Cardiac muscle cell (in vitro differentiated cells and primary cell): Measurements from ENCODE around the gene PTGER2. TPM values are rescaled to one million over a fixed set of nuclear protein-coding genes. Genes with fewer than 3 reads are reported as not detected.

Experiments
- DNase-seq, 2 donors: peaks; one replicate each; pipeline versions ENCODE4 v3.0.0 to v3.0.0-alpha.2; 2010 to 2017; ENCODE audit warnings: low read depth in 1 of 2, low spot score in 1 of 2
- H3K27ac ChIP-seq: fragments of 200-600 bp; sonication (generic); 2 replicates; pipeline ENCODE4 v1.5.1; 2016
- H3K27me3 ChIP-seq: fragments of 200-600 bp; sonication (generic); 2 replicates; pipeline ENCODE4 v1.6.0; 2016; ENCODE audit warnings: control low read depth
- H3K36me3 ChIP-seq: fragments of 200-600 bp; sonication (generic); 2 replicates; pipeline ENCODE4 v1.5.1; 2016; ENCODE audit warnings: control low read depth
- H3K4me1 ChIP-seq: fragments of 200-600 bp; sonication (generic); 2 replicates; pipeline ENCODE4 v1.8.1; 2017; ENCODE audit warnings: low read depth, mild to moderate bottlenecking, mixed run types
- H3K4me3 ChIP-seq: fragments of 200-600 bp; sonication (generic); 2 replicates; pipeline ENCODE4 v1.5.1; 2016; ENCODE audit warnings: mild to moderate bottlenecking
- H3K9me3 ChIP-seq: fragments of 200-600 bp; sonication (generic); 2 replicates; pipeline ENCODE4 v1.5.1; 2017; ENCODE audit warnings: low read depth, mild to moderate bottlenecking, control low read depth
- polyA plus RNA-seq: library from polyadenylated mRNA; unstranded; fragments of >200 nt; fragmentation: Nextera tagmentation; extraction: Ambion mirVana; gene quantifications from 2 replicates; pipeline ENCODE4 v1.2.1, GENCODE V29; 2016
- total RNA-seq: library from RNA; depleted of rRNA; stranded (reverse); fragments of >200 nt; gene quantifications from 2 replicates; pipeline ENCODE4 v1.2.3, GENCODE V29; 2016
- TF ChIP-seq, protein P1 (sequence below): IDR thresholded peaks from 2 replicates; pipeline ENCODE4 v1.5.1; 2012; ENCODE audit warnings: low read depth, mild to moderate bottlenecking, low read length

Gene PTGER2, protein sequence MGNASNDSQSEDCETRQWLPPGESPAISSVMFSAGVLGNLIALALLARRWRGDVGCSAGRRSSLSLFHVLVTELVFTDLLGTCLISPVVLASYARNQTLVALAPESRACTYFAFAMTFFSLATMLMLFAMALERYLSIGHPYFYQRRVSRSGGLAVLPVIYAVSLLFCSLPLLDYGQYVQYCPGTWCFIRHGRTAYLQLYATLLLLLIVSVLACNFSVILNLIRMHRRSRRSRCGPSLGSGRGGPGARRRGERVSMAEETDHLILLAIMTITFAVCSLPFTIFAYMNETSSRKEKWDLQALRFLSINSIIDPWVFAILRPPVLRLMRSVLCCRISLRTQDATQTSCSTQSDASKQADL
- total RNA-seq (not detected in 2 replicates), polyA plus RNA-seq (not detected in 2 replicates)

DNA sequence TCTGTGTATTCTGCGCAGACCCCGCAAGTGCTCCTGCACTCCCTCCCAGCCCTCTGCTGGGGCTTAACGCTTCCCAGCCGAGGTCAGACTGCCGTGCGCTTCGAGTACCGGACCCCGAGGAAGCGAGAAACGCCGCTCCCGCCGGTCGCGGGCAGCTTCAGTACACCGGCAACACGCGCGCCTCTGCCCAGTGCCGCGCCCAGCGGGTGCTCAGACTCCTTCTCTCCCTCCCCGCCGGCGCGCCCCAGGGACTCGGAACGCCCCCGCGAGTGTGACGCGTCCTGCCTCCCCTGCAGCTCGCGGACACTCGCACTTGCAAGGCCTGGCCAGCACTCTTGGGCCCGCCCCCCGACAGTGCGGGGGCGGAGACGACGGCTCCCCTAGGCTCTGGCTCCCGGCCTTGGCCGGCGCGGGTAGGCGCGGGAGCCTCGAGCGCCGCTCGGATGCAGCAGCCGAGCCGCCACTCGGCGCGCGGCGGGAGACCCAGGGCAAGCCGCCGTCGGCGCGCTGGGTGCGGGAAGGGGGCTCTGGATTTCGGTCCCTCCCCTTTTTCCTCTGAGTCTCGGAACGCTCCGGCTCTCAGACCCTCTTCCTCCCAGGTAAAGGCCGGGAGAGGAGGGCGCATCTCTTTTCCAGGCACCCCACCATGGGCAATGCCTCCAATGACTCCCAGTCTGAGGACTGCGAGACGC lies at the start of gene PTGER2:
PTGER2 (plus strand) TSS at position 410 of the 692 bp plus-strand sequence; CDS start at position 647, 237 bp downstream.
- H3K27ac ChIP-seq: no peak within 1 kb of the TSS
- H3K9me3 ChIP-seq: no peaks in the 10 kb centered on the region
- no peaks in the 10 kb centered on the region for H3K4me1 ChIP-seq
- DNase-seq: peak; percentile 64 to 94
- TF ChIP-seq, protein P1, sequence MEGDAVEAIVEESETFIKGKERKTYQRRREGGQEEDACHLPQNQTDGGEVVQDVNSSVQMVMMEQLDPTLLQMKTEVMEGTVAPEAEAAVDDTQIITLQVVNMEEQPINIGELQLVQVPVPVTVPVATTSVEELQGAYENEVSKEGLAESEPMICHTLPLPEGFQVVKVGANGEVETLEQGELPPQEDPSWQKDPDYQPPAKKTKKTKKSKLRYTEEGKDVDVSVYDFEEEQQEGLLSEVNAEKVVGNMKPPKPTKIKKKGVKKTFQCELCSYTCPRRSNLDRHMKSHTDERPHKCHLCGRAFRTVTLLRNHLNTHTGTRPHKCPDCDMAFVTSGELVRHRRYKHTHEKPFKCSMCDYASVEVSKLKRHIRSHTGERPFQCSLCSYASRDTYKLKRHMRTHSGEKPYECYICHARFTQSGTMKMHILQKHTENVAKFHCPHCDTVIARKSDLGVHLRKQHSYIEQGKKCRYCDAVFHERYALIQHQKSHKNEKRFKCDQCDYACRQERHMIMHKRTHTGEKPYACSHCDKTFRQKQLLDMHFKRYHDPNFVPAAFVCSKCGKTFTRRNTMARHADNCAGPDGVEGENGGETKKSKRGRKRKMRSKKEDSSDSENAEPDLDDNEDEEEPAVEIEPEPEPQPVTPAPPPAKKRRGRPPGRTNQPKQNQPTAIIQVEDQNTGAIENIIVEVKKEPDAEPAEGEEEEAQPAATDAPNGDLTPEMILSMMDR: no peak
- peaks cover 81% of the 10 kb centered on the region for H3K27me3 ChIP-seq
- H3K36me3 ChIP-seq: no peaks in the 10 kb centered on the region
- H3K4me3 ChIP-seq: peak within 1 kb of the TSS; percentile 33

DNA sequence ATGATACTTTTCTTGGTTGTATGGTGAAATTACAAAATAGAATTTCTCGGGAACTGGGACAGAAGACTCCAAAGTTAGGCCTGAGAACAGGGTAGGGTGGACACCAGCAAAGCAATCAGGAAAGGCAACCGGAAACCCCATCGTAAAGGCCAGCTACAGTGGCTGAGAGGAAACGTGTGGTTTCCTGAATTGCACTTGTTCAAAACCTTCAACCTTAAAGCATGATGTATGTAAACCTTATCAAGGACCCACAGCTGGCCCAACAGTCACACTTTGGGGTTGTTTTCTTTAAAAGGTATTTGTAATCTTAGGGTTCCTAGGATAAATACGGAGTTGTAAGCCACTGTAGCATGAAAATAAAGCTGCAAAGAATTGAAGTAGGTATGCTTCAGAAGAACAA lies 48.9 kb upstream of the PTGER2 start:
- no peaks in the 10 kb centered on the region for H3K4me1 ChIP-seq
- no peaks in the 10 kb centered on the region for H3K9me3 ChIP-seq
- H3K4me3 ChIP-seq: no peak overlapping the region
- H3K36me3 ChIP-seq: no peaks in the 10 kb centered on the region
- H3K27me3 ChIP-seq: peaks cover 66% of the 10 kb centered on the region
- TF ChIP-seq, protein P1: no peak
- H3K27ac ChIP-seq: no peak overlapping the region
- no peak for DNase-seq

DNA sequence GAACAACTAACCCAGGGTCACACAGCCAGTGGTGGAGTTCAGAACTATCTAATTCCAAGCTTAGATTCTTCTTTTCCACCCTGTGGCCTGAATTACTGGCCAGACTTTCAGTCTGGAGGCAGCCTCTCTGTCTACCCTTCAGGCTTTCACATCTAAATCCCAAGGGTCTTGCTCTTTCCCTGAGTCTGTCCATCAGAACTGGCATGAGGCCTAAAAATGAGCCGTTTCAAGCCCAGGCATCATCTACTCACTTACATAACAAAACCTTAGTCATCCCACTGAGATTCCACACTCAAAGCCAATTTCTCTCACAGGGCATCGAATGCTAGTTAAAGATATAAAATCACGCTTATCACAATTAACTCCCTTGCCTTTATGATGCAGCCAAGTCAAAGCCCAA lies 47.9 kb upstream of the PTGER2 start:
- peaks cover 75% of the 10 kb centered on the region for H3K27me3 ChIP-seq
- DNase-seq: peak in 1 of 2 donors; percentile 93

DNA sequence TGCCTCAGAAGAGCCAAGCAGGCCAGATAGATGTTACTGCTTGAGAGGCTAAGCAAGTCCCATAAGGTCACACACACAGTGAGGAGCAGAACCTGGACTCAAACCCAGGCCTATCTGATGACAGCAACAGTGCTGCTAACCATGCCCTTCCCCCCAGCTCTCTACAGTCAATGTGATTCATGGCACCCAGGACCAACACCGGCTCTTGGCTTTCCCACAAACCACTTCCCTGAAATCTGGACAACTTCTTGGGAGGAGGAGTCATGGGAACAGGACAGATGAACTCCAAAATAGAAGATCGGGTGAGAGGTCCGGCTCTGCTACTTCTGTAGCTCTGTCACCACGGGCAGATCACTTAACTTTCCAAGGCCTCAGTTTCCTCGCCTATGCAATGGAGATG lies 47.3 kb upstream of the PTGER2 start:
- Histone ChIP-seq H3K9me3 (no peaks in the 10 kb centered on the region), H3K27ac (no peak overlapping the region), H3K4me1 (no peaks in the 10 kb centered on the region), H3K36me3 (no peaks in the 10 kb centered on the region), H3K4me3 (no peak overlapping the region), H3K27me3 (peaks cover 81% of the 10 kb centered on the region)
- TF ChIP-seq, protein P1: no peak
- DNase-seq: peak in 1 of 2 donors; percentile 74

More for the DNA sequence above, 47.9 kb upstream of the PTGER2 start:
- Histone ChIP-seq H3K9me3 (no peaks in the 10 kb centered on the region), H3K27ac (no peak overlapping the region), H3K4me3 (no peak overlapping the region), H3K4me1 (no peaks in the 10 kb centered on the region), H3K36me3 (no peaks in the 10 kb centered on the region)
- TF ChIP-seq, protein P1: no peak

DNA sequence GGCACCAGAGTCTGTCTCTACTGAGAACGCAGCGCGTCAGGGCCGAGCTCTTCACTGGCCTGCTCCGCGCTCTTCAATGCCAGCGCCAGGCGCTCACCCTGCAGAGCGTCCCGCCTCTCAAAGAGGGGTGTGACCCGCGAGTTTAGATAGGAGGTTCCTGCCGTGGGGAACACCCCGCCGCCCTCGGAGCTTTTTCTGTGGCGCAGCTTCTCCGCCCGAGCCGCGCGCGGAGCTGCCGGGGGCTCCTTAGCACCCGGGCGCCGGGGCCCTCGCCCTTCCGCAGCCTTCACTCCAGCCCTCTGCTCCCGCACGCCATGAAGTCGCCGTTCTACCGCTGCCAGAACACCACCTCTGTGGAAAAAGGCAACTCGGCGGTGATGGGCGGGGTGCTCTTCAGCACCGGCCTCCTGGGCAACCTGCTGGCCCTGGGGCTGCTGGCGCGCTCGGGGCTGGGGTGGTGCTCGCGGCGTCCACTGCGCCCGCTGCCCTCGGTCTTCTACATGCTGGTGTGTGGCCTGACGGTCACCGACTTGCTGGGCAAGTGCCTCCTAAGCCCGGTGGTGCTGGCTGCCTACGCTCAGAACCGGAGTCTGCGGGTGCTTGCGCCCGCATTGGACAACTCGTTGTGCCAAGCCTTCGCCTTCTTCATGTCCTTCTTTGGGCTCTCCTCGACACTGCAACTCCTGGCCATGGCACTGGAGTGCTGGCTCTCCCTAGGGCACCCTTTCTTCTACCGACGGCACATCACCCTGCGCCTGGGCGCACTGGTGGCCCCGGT lies 46.4 kb upstream of the PTGER2 start, which contains the start of gene PTGDR:
PTGDR (plus strand) TSS at position 198 of the 778 bp plus-strand sequence; CDS start at position 315, 117 bp downstream.
- H3K4me1 ChIP-seq: no peaks in the 10 kb centered on the region
- TF ChIP-seq, protein P1: no peak
- peak within 1 kb of the TSS; percentile 28 for H3K4me3 ChIP-seq
- H3K9me3 ChIP-seq: no peaks in the 10 kb centered on the region
- no peaks in the 10 kb centered on the region for H3K36me3 ChIP-seq
- peak; percentile 27 to 47 for DNase-seq
- peaks cover 85% of the 10 kb centered on the region for H3K27me3 ChIP-seq
- H3K27ac ChIP-seq: no peak within 1 kb of the TSS
